Measurements from ENCODE around the gene TIMP3. TPM values are rescaled to one million over a fixed set of nuclear protein-coding genes. Genes with fewer than 3 reads are reported as not detected.

Gene TIMP3
- total RNA-seq, 1 experiment from 2014 or later: 0.87 TPM

- H3K4ac ChIP-seq (ENCODE audit: low read depth, low read length): no peak overlapping the region
- H2BK5ac ChIP-seq (ENCODE audit: insufficient read length, low read length): no peak overlapping the region
- H3K9ac ChIP-seq (ENCODE audit: extremely low read depth, insufficient read length, low read length): no peak overlapping the region
- no peaks in the 10 kb centered on the region for H3K79me1 ChIP-seq (ENCODE audit: insufficient read depth, low read depth, low read length, poor library complexity, severe bottlenecking)
- no peaks in the 10 kb centered on the region for H3K27me3 Mint-ChIP-seq (ENCODE audit: low read depth)
- H3K27me3 ChIP-seq (ENCODE audit: insufficient read depth, low read length): no peaks in the 10 kb centered on the region
- H3K23ac ChIP-seq (ENCODE audit: insufficient read length, low read depth, low read length): no peak overlapping the region
- TF ChIP-seq, protein P1, sequence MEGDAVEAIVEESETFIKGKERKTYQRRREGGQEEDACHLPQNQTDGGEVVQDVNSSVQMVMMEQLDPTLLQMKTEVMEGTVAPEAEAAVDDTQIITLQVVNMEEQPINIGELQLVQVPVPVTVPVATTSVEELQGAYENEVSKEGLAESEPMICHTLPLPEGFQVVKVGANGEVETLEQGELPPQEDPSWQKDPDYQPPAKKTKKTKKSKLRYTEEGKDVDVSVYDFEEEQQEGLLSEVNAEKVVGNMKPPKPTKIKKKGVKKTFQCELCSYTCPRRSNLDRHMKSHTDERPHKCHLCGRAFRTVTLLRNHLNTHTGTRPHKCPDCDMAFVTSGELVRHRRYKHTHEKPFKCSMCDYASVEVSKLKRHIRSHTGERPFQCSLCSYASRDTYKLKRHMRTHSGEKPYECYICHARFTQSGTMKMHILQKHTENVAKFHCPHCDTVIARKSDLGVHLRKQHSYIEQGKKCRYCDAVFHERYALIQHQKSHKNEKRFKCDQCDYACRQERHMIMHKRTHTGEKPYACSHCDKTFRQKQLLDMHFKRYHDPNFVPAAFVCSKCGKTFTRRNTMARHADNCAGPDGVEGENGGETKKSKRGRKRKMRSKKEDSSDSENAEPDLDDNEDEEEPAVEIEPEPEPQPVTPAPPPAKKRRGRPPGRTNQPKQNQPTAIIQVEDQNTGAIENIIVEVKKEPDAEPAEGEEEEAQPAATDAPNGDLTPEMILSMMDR (conservative IDR thresholded peaks at IDR 0.05): no peak
- no peak overlapping the region for H3K18ac ChIP-seq (ENCODE audit: insufficient read length, low read depth, low read length)
- no peaks in the 10 kb centered on the region for H3K23me2 ChIP-seq (ENCODE audit: insufficient read length, low read depth, low read length, poor library complexity, severe bottlenecking)
- H3K9me3 Mint-ChIP-seq: no peaks in the 10 kb centered on the region
- H3K14ac ChIP-seq (ENCODE audit: insufficient read depth, low read length): 0 out of 2 replicates have a peak overlapping the region, but pooled peaks have one; percentile 25
- H2BK20ac ChIP-seq (ENCODE audit: low read depth, low read length, poor library complexity, severe bottlenecking): no peak overlapping the region
- no peak overlapping the region for H3K4me3 Mint-ChIP-seq
- H4K91ac ChIP-seq (ENCODE audit: insufficient read length, low read depth, low read length): no peak overlapping the region
- no peak overlapping the region for H2AFZ ChIP-seq (ENCODE audit: low read length)
- H4K8ac ChIP-seq (replicated peaks; ENCODE audit: insufficient read length, low read depth, low read length): no peak overlapping the region
- no peak overlapping the region for H2BK15ac ChIP-seq (ENCODE audit: low read depth, low read length)
- WGBS (ENCODE audit: extremely low coverage, insufficient read length, low lambda C conversion rate): no CpG with 5 or more reads among the region's 9 CpGs
- H3K79me2 ChIP-seq (ENCODE audit: insufficient read depth, low read length): no peaks in the 10 kb centered on the region
- DNase-seq: no peak
- H4K5ac ChIP-seq (ENCODE audit: insufficient read length, low read depth, low read length): no peak overlapping the region
- no peak overlapping the region for H2BK120ac ChIP-seq (ENCODE audit: low read depth, low read length, poor library complexity, severe bottlenecking)
- peaks cover 11 to 14% of the 10 kb centered on the region in 2 experiments for H3K4me1 Mint-ChIP-seq
- H3K4me1 ChIP-seq (ENCODE audit: insufficient read depth, low read length): peaks cover 10% of the 10 kb centered on the region; the same call in 1 of the 2 replicates
- H2BK12ac ChIP-seq (ENCODE audit: insufficient read length, low read depth, low read length): no peak overlapping the region
- no peak overlapping the region for H3T11ph ChIP-seq (ENCODE audit: low read length)
- H3K27ac Mint-ChIP-seq: no peak overlapping the region
- no peaks in the 10 kb centered on the region for H3K9me3 ChIP-seq (ENCODE audit: control insufficient read depth, low read depth, low read length)
- no peak overlapping the region for H2AK5ac ChIP-seq (ENCODE audit: insufficient read length, low read length)
- peaks cover 0 to 12% (median 3%) of the 10 kb centered on the region in 3 experiments; a peak in 4 of 7 replicates for H3K36me3 Mint-ChIP-seq (ENCODE audit: insufficient read depth in 1 of 3, low read depth in 3 of 3)
- H3K4me2 ChIP-seq (ENCODE audit: insufficient read depth, insufficient read length, low read length): no peak overlapping the region
- no peak overlapping the region for H3K56ac ChIP-seq (ENCODE audit: insufficient read length, low read depth, low read length)
- no peak overlapping the region for H3K27ac ChIP-seq (ENCODE audit: insufficient read length, low read depth, low read length)
- H4K20me1 ChIP-seq (ENCODE audit: control insufficient read depth, insufficient read depth, insufficient read length): no peaks in the 10 kb centered on the region
Measured at GRCh38 chr22:32761251-32761903, 40.1 kb upstream of the TIMP3 start.
